Endometrial microvascular endothelial cells (primary cell): ENCODE results near the gene AGRP. TPM values are rescaled to one million over a fixed set of nuclear protein-coding genes. Genes with fewer than 3 reads are reported as not detected.
"Not testable (repeated sequence)": the region's sequence is repeated elsewhere in the genome, so short reads cannot be mapped to it uniquely, and the experiment has no call there.

Experiments
- in situ Hi-C: cut with HindIII; loops from 2 replicates; pipeline ENCODE4 v1.10.0; 2017; ENCODE audit warnings: low sequenced_read_pairs, low pct_unique_long_range_greater_than_20kb; ENCODE audit errors: inconsistent ontology term
- total RNA-seq: library from RNA; depleted of rRNA; stranded (reverse); fragments of >200 nt; gene quantifications from one replicate; pipeline ENCODE4 v1.2.3, GENCODE V29; 2015; ENCODE audit errors: inconsistent ontology term

Gene AGRP, protein sequence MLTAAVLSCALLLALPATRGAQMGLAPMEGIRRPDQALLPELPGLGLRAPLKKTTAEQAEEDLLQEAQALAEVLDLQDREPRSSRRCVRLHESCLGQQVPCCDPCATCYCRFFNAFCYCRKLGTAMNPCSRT
- total RNA-seq: not detected

DNA sequence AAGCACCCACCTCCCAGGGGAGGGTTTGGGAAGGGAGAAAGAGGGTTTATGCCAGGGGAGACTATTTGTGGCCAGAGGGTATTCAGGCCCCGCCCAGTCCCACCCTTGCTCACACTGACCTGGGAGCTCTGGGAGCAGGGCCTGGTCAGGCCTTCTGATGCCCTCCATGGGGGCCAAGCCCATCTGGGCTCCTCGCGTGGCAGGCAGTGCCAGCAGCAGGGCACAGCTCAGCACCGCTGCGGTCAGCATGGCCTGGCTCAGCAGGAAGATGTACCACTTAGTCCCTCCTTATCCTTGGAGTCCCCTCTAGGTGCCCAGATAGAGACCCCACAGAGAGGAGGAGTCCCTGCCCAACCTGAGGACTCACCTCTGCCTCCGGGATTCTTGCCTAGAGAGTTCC, at the start of gene AGRP:
TSS of gene AGRP (minus strand) at position 398 of the 400 bp plus-strand sequence. CDS start at position 249, 149 bp downstream.
- in situ Hi-C loops: no loop called here

DNA sequence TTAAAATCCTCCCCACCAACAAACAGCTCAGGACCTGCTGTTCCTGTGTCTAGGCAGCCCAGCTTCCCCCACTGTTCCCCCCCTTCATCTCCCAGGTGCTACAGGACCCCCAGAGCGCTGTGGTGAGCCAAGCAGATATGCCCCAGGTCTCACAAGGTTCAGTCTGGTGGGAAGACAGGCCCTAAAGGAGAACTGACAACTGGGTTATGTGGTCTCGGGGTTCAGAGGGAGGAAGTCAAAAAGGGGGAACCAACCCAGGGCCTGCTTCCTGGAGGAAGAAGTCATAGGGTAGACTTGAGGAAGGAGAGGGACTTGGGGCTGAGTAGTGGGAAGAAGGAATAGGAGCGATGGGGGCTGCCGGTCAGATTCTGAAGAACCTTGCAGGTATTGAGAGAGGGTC, 47.9 kb upstream of the AGRP start:
- in situ Hi-C loops: no loop called here

DNA sequence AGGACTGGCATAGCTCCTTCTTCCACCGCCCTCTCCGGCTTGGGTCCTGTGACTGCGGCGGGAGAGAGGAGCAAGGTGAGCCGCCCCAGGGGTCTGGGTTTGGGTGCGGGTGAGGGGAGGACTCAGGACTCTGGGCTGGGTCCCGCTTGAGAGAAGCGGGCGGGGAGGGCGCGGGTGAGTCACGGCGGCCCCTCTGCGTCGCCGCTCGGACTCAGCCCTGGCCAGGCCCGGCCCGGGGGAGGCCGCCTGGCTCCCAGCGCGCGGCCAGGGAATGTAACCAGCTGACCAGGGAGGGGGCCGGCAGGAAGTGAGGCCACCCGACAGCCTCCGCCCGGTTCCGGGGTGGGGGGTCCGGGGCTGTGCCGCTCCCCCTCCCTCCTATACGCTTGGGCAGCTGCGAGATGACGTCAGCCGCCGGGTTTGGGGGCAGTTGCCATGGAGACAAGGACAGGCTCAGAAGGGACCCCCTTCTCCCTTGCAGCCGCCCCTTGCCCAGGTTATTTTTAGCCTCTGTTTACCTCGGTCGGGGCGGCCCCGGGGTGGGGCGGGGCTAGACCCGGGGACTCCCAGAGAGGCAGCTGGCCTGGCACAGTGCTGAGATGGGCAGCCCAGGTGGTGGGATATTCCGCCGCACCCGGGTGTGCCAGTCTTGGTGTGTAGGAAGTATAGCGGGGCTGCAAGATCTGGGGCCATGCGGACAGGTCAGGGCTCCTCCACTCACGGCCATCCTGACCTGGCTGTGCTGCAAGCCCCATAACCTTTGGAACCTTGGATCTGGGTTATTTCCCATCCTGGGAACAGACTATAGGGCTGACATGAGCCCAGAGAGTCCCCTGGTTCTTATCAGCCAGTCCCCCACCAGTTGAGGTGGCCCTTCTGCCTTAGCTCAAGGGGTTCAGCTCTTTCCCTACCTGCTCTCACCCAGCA, 46.9 kb upstream of the AGRP start:
- in situ Hi-C loops: no loop called here

DNA sequence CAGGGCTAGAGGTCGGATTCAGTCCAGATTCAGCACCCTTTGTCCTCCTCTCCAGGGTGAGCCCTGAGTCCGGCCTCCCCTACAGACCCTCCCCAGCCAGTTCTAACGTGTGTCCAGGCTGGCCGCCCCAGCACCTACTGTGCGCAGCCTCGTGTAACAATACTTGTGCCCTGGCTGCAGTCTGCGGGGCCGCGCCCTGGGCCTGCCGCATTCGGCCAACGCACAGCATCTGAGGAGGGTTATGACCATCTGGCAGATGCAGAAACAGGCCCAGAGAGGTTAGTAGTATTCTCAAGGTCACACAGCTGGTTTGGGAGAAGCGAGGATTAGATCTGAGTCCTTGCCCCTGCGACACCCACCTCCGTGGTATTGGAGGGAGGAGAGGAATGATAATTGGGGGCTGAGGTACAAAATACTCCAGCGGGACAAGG, 46.2 kb upstream of the AGRP start:
- in situ Hi-C loops: no loop called here

DNA sequence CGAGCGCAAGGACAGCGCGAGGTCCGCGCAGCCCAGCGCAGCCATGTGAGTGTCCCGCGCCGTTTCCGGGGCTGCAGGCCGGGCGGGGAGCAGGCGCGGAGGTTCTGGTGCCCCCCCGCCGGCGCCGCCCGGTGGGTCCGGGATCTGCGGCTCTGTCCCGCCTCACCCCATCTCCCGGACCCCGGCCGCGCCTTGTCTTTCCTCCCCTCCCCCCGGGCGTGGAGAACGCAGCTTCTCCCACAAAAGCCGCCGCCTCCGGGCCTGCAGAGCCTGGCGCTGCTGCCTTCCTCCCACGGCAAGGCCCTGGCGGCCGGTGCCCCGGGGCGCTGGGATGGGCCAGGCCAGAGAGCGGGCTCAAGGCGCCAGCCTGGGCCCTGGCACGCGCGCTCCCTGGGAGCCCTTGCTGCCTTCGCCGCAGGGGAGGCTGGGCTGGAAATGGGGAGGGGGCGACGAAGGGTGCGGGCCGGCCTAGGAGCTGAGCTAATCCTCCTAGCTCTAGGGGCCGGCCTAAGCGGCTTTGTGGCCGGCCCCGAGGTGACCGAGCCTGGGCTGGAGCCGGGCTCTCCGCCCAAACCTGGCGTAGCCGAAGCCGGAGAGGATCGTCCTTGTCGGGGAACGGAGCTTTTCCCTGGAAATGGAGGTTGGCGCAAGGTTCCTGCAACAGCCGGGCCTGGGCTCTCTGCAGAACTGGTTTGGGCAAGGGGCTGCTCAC, 45.7 kb upstream of the AGRP start:
- in situ Hi-C loops: no loop called here

DNA sequence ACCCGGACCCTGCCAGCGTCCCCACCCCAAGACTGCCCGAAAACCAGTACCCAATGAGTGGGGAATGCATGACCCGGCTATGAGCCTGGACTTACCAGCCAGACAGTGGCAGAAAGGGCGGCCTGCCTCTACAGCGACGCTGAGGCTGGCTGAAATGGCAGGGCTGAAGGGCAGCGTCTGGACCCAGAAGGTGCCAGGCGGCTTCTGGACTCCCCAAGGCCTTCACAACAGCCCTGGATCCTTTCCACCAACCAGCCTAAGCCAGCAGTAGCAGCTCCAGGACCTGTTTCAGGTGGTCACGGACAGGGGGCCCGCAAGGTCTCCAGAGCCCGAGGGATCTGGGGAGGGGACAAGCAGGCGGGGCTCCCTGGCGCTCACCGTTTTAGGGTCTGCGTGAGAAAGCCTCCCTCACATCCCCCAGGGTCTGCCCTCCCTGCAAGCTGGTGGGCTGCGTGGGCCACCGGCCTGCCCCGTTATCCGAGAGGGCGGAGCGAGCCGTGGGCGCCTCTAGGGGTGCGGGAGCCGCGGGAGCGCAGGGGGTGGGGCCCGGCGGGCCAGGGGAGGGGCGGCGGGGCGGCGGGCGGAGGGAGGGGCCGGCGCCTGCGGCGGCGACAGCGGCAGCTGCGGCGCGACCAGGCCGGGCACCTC, 45.0 kb upstream of the AGRP start, which contains the start of gene RIPOR1:
TSS of gene RIPOR1 (plus strand) at position 608 of the 648 bp plus-strand sequence. CDS start 9,618 bp downstream, outside the sequence.
- in situ Hi-C loops: no loop called here

DNA sequence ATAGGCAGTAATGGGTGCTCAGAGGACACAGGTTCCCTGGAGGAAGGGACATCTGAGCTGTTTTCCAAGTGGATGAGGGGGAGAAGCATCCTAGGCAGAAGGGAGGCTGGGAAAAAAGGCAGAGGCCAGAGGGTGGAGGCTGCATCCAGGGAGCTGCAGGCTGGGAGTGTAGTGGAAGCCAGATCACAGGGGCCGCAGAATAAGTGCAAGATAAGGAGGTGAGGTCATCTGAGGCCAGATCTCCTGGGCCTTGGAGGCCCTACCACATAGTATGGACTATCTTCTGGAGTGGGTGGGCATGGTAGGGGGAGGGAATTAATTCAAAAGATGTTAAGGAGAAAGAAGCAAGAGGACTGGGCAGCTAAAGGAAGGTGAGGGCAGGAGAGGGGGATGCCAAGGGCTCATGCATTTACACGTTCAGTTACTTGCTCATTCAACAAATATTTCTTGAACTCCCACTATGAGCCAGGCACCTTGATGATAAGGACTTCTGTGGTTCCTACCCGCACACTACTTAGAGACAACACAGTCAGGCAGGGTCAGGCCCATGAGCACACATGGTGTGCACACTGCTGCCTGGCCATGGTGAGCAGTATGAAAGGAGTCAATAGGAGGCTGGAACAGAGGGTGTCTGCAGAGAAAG, 42.9 kb upstream of the AGRP start:
- in situ Hi-C loops: no loop called here

DNA sequence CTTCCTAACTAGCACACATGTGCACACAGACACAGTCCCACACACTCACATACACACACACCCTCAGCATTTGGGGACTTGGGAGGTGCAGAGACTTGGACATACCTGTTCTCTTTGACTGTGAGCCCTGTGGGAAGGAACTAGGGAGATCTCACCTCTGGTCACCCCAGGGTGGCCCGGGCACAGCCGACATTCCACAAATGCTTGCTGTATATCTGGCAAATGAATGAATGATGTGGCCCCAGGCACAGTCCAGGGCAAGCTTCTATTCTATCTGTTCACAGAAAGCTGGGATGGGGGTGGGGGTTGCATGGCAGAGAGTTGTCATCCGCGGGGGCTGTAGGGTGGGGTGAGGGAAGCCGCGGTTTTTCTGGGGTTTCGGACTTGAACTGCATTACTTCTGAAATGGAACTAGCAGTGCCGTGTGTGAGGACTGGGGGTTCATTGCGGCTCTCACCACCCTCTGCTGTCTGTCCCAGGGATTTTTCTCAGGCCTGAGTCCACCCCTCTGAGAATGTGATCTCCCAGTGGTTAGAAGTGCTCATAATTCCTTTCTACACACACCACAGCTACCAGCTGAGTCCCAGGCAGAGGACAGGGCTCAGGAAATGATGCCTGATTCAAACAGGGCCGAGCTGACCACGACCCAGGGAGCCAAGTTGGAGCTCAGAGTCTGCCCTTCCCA, 42.0 kb upstream of the AGRP start:
- in situ Hi-C loops: no loop called here

DNA sequence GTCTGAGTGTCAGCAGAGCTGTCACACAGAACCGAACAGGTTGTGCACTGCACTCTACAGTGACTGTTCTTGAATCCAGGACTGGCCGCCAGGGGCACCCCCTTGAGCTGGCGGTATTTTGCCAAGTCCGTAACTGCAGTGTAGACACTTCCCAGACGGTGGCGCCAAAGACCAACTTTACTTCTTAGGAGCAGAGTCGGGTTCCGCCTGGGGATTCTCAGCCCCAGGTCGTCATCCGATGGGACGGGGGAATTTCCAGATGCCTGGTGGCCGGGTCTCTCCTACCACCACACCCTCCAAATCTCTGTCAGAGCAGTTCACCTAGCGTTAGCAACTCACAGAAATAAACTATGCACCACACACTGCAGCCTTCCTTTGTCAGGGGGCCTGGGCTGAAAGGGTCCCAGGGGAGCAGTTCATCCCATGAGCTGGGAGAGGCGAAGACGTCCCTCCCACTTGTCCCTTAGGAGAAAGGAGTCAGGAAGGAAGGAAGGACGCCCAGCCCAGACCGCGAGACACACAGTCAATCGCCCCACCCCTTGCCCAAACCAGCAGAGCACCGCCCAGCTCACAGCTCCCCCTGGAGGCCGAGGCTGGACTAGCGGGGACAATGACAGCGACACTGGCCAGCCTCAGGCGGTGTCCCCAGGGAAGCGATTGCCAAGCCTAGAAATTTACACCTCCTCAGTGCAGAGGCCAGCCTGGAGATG, 37.9 kb upstream of the AGRP start:
- in situ Hi-C loops: no loop called here

DNA sequence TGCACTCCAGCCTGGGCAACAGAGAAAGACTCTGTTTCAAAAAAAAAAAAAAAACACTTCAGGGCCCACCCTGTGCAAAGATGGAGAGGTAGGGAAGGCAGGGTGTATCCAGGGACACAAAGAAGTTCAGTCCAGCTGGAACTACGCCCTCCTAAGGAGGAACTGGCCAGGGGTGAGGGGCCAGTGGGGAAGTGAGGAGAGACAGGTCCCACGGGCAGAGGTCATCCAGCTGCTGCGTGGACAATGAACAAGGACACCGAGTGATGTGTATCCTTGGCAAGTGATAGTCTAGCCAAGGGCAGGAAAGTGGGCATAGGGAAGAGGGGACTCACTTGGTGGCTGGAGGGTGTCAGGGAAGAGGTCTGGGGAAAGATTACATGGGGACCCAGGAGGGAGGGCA, 35.9 kb upstream of the AGRP start:
- in situ Hi-C loops: no loop called here

DNA sequence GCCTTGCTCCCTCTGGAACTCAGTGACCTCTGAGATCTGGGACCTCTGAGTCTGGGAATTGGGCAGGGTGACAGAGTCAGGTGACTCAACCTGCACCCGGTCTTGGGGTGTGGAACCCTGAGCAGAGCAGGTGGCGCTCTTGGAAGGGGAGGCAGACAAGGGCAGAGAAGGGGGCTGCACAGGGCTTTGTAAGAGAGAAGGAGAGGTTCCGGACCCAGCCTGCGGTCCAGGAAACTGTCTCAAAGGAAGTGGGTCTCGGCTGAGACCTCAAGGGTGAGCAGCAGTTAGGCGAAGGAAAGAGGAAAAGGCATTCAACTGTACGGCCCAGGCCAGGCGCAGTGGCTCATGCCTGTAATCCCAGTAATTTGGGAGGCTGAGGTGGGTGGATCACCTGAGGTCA, 35.3 kb upstream of the AGRP start:
- in situ Hi-C loops: no loop called here

DNA sequence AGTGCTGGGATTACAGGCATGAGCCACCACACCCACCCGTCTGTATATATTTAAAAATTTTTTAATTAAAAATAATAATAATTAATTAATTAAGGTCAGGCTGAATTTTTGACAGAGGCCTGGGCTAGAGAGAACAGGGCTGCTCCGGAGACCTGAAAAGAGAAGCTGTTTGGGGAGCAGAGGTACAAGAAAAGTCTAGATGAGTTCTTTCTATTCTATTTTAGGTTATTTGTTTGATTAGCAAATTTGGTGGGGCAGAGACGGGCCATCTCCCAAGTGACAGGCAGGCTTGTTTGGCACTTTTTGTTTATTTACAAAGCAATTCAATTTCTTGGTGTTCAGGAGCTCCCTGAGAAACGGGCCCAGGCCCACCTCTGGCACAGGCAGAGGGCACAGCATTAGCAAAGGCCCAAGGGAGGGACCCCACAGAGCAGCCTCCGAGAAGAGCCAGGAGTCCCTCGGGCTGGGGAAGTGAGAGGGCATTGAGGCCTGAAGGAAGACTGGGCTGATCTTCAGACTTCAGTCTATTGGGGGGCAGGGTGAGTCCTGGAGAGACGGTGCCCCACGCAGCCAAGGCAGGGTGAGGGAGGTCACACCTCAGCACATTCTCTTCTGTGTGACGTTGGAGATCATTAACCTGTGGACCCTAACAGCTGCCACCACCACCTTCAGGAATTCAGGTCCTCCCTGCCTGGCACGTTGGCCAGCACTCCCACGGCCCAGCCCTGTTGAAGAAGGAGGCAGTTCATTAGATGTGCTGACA, 34.5 kb upstream of the AGRP start:
- in situ Hi-C loops: no loop called here

DNA sequence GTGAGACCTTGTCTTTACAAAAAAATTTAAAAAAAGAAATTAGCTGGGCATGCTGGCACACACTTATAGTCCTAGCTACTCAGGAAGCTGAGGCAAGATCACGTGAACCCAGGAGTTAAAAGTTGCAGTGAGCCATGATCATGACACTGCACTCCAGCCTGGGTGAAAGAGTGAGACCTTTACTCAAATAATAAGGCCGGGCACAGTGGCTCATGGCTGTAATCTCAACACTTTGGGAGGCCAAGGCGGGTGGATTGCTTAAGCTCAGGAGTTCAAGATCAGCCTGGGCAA, 33.8 kb upstream of the AGRP start:
- in situ Hi-C loops: no loop called here

DNA sequence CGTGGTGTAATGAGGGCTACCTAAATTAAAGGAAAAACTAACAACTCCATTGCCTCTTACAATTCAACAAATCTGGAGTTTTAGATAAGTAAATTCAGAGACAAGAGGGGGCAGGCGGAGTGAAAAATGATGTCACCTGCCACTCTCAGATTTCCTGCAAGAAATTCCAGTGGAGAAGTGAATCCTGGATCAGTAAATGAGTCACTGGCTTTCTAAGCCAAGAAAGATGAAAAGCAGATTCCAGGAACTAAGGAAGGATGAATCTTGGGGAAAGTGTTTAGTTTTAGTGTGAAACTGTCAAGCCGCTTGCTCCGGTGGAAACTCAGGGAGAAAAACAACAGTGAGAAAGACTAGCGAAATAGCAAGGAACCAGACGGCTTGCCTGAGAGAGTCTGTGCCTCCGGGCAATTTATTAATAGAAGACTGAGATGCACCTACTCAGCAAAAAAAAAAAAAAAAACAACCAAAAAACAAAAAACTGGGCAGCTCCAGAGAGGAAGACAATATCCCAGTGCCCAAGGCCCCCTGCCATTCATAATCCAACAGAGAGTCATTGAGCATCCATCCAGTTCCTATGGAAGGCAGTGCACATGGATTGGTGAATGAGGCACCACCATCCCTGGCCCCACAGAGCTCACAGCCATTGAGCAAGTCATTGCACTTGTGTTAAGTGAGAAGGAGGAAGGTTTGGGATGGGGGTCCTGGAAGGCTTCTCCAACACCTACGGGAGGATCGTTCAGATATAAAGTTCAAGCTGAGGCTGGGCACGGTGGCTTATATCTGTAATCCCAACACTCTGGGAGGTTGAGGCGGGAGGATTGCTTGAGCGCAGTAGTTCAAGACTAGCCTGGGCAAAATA, 33.2 kb upstream of the AGRP start:
- in situ Hi-C loops: no loop called here

DNA sequence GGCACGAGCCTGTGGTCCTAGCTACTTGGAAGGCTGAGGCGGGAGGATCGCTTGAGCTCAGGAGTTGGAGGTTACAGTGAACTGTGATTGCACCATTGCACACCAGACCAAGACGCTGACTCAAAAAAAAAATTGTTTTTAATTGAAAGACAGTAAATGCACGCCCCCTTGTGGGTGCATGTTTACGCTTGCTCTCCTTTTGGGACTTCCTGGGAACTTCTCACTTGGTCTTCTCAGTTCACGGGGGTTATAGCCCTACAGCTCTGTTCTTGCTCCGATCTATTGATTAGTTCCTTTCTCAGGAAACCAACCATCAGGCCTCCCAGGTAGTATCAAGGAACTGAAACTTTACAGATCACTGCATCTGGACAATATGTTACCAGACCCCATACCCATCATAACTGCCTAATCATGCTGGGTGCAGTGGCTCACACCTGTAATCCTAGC, 31.1 kb upstream of the AGRP start:
- in situ Hi-C loops: no loop called here

DNA sequence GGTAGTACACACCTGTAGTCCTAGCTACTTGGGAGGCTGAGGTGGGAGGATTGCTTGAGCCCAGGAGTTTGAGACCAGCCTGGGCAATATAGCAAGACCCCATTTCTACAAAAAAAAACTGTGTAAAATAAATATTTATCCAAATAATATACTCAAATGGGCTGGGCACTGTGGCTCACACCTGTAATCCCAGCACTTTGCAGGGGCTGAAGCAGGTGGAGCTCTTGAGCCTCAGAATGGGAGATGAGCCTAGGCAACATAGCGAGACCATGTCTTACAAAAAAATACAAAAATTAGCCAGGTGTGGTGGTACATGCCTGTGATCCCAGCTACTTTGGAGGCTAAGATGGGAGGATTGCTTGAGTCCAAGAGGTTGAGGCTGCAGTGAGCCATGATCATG, 30.5 kb upstream of the AGRP start:
- in situ Hi-C loops: not testable (repeated sequence)
